Natural killer cell (primary cell): ENCODE measurements around the gene PXN. TPM values are rescaled to one million over a fixed set of nuclear protein-coding genes. Genes with fewer than 3 reads are reported as not detected.
"Not testable (repeated sequence)": the region's sequence is repeated elsewhere in the genome, so short reads cannot be mapped to it uniquely, and the experiment has no call there.

Experiments
- ATAC-seq, 3 donors: fragments of 150-1000 bp in 2 of 3; fragments of 200-7000 bp in 1 of 3; cut with Tn5 transposase; 1 replicate in 1 of 3; 2 replicates in 2 of 3; pipeline ENCODE4 v1.10.0; 2021; ENCODE audit warnings: mild to moderate bottlenecking in 2 of 3, moderate library complexity in 2 of 3
- DNase-seq, 2 donors: peaks; one replicate each; pipeline versions ENCODE4 v3.0.0 to v3.0.0-alpha.2; 2013 to 2021; ENCODE audit warnings: mixed read lengths in 1 of 2
- H3K27ac ChIP-seq: one replicate; pipeline ENCODE4 v1.5.1; 2013; ENCODE audit warnings: mild to moderate bottlenecking, low read length
- H3K27me3 ChIP-seq: one replicate; pipeline ENCODE4 v1.6.1; 2013; ENCODE audit warnings: low read length; ENCODE audit not compliant: control insufficient read depth, insufficient read depth
- H3K36me3 ChIP-seq: one replicate; pipeline ENCODE4 v1.6.1; 2013; ENCODE audit warnings: low read length; ENCODE audit not compliant: control insufficient read depth, insufficient read depth
- H3K4me1 ChIP-seq: one replicate; pipeline ENCODE4 v1.6.1; 2013; ENCODE audit warnings: low read length; ENCODE audit not compliant: control insufficient read depth, insufficient read depth
- H3K4me3 ChIP-seq: one replicate; pipeline ENCODE4 v1.5.1; 2013; ENCODE audit warnings: low read length
- H3K9me3 ChIP-seq: one replicate; pipeline ENCODE4 v1.6.1; 2013; ENCODE audit warnings: low read length; ENCODE audit not compliant: control insufficient read depth, insufficient read depth
- H3K27ac Mint-ChIP-seq, 2 donors: one replicate each; pipeline ENCODE4 v1.8.0; 2022; ENCODE audit warnings: mild to moderate bottlenecking in 2 of 2, mixed read lengths in 2 of 2, moderate library complexity in 1 of 2
- H3K27me3 Mint-ChIP-seq, 2 donors: one replicate each; pipeline ENCODE4 v1.8.0; 2022; ENCODE audit warnings: low read depth in 2 of 2, mixed read lengths in 2 of 2
- H3K36me3 Mint-ChIP-seq: one replicate; pipeline ENCODE4 v1.8.0; 2022; ENCODE audit warnings: mixed read lengths
- H3K4me1 Mint-ChIP-seq, 2 donors: one replicate each; pipeline ENCODE4 v1.8.0; 2022; ENCODE audit warnings: mixed read lengths in 2 of 2
- H3K4me3 Mint-ChIP-seq: one replicate; pipeline ENCODE4 v1.8.0; 2022; ENCODE audit warnings: mild to moderate bottlenecking, moderate library complexity, mixed read lengths
- H3K9me3 Mint-ChIP-seq, 2 donors: one replicate each; pipeline ENCODE4 v1.8.0; 2022; ENCODE audit warnings: mixed read lengths in 2 of 2
- CTCF ChIP-seq: fragments of 200-600 bp; IDR thresholded peaks from one replicate; pipeline ENCODE4 v1.8.0; 2022; ENCODE audit warnings: antibody characterized with exemption
- WGBS: methylation state at CpG from one replicate; pipeline ENCODE4 v1.1.7; 2013; ENCODE audit warnings: missing lambda C conversion rate; ENCODE audit not compliant: insufficient coverage; 5-methylcytosine and 5-hydroxymethylcytosine counted together
- intact Hi-C: fragments of 100-400 bp; cut with micrococcal nuclease; formaldehyde crosslinking; loops from one replicate; pipeline ENCODE4 v1.14.2; 2022
- total RNA-seq, 4 donors: library from RNA; stranded (reverse); fragments of 120-200 nt in 1 of 4; gene quantifications; one replicate each; pipeline versions ENCODE4 v1.2.3 to v1.2.4, GENCODE V29; 2013 to 2022

Gene PXN
- total RNA-seq, 3 donors from 2014 or later (not counting 1 experiment from before 2014, with no cell fraction given): 436 to 504 (median 478) TPM

- intact Hi-C loops: no loop called here
- no peak for DNase-seq
- Mint-ChIP-seq H3K9me3 (no peaks in the 10 kb centered on the region), H3K36me3 (no peaks in the 10 kb centered on the region), H3K27ac (peak overlapping the region; percentile 89 to 94), H3K4me3 (peak overlapping the region; percentile 70), H3K4me1 (peaks cover 79 to 82% of the 10 kb centered on the region in 2 donors), H3K27me3 (no peaks in the 10 kb centered on the region)
- no peaks in the 10 kb centered on the region for H3K27me3 ChIP-seq
- H3K4me3 ChIP-seq: no peak overlapping the region
- H3K9me3 ChIP-seq: no peaks in the 10 kb centered on the region
- TF ChIP-seq CTCF: no peak
- no peak for ATAC-seq
- H3K4me1 ChIP-seq: peaks cover 94% of the 10 kb centered on the region
- H3K27ac ChIP-seq: no peak overlapping the region
- WGBS: 60% methylated on average over 2 of the region's 3 CpGs
- H3K36me3 ChIP-seq: no peaks in the 10 kb centered on the region
Observed at GRCh38 chr12:120247183-120247582, 18.3 kb downstream of the PXN start.

DNA sequence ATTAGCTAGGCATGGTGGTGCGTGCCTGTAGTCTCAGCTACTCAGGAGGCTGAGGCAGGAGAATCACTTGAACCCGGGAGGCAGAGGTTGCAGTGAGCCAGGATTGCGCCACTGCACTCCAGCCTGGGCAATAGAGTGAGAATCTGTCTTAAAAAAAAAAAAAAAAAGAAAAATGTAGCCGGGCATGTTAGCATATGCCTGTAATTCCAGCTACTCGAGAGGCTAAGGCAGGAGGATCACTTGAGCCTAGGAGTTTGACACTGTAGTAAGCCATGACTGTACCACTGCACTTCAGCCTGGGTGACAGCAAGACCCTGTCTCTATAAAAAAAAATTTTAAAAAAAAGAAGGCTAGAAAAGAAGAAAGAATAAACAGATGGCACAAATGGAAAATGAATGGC is 18.8 kb downstream of the PXN start:
- H3K9me3 ChIP-seq, H3K9me3 Mint-ChIP-seq, H3K27ac ChIP-seq, H3K36me3 Mint-ChIP-seq, DNase-seq, H3K36me3 ChIP-seq, H3K27me3 Mint-ChIP-seq, ATAC-seq, H3K27me3 ChIP-seq, intact Hi-C loops, H3K4me3 ChIP-seq: not testable (repeated sequence)
- peak overlapping the region; percentile 89 to 94 for H3K27ac Mint-ChIP-seq
- H3K4me1 Mint-ChIP-seq: peaks cover 79 to 82% of the 10 kb centered on the region in 2 donors
- peak overlapping the region; percentile 70 for H3K4me3 Mint-ChIP-seq
- 71% methylated on average over 5 of the region's 5 CpGs for WGBS
- H3K4me1 ChIP-seq: peaks cover 94% of the 10 kb centered on the region

DNA sequence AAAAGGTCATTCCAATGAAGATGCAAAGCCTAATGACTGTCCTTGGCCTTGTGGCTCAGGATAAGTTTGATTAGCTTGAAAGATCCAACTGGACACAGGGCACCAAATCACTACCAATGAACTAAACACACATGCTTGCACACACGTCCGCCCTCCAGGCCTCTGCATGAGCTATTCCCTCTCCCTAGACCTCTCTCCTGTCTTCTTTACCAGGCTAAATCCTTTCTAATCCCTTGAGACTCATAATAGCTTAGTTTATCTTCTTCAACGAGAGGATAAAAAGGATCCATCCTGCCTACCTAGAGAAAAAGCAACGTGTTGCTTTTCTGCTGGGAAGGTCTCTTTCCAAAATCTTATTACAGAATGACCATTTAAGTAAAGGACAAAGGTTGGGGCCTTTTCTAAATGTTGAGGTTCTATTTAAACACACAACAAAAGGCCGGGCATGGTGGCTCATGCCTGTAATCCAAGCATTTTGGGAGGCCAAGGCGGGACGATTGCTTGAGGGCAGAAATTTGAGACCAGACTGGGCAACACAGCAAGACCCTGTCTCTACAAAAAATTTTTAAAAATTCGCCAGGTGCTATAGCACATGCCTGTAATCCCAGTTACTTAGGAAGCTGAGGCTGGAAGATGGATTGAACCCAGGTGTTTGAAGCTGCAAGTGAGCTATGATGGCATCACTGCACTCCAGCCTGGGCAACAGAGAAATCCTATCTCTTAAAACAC is 22.4 kb downstream of the PXN start:
- Mint-ChIP-seq H3K4me1 (peaks cover 72 to 80% of the 10 kb centered on the region in 2 donors), H3K36me3 (no peaks in the 10 kb centered on the region), H3K27ac (peak overlapping the region; percentile 67 to 77), H3K4me3 (peak overlapping the region; percentile 65), H3K27me3 (no peaks in the 10 kb centered on the region), H3K9me3 (no peaks in the 10 kb centered on the region)
- Histone ChIP-seq H3K4me1 (peaks cover 94% of the 10 kb centered on the region), H3K9me3 (no peaks in the 10 kb centered on the region), H3K36me3 (peaks cover 6% of the 10 kb centered on the region), H3K27me3 (no peaks in the 10 kb centered on the region), H3K4me3 (no peak overlapping the region), H3K27ac (no peak overlapping the region)
- TF ChIP-seq CTCF: no peak
- WGBS: 93% methylated on average over 8 of the region's 8 CpGs
- ATAC-seq (no peak), DNase-seq (no peak)
- intact Hi-C loops: no loop called here

- DNase-seq: no peak
- Histone ChIP-seq H3K9me3 (no peaks in the 10 kb centered on the region), H3K4me1 (peaks cover 96% of the 10 kb centered on the region), H3K4me3 (no peak overlapping the region), H3K36me3 (peaks cover 6% of the 10 kb centered on the region), H3K27me3 (no peaks in the 10 kb centered on the region), H3K27ac (peak overlapping the region; percentile 8)
- Mint-ChIP-seq H3K9me3 (no peaks in the 10 kb centered on the region), H3K36me3 (no peaks in the 10 kb centered on the region), H3K27me3 (no peaks in the 10 kb centered on the region), H3K4me3 (no peak overlapping the region), H3K4me1 (peaks cover 72 to 80% of the 10 kb centered on the region in 2 donors), H3K27ac (peak overlapping the region; percentile 60 to 90)
- ATAC-seq: peak in 1 of 3 donors; percentile 22
- intact Hi-C loops: no loop called here
- no peak for TF ChIP-seq CTCF
- WGBS: 62% methylated on average over 9 of the region's 9 CpGs
Observed at GRCh38 chr12:120242275-120242799, 23.2 kb downstream of the PXN start.
